ENCODE results near the gene KRT32.

Gene KRT32

GRCh38 chr17:41505007-41505808, 38.0 kb upstream of the KRT32 start, which contains the start of gene KRT13:
Gene KRT13, minus strand, starts transcription at chr17:41505612. Its CDS starts 62 bp downstream, at chr17:41505550.
- Histone ChIP-seq H3K36me3 (ENCODE audit: control insufficient read depth, insufficient read depth, low read length) (no peaks in the 10 kb centered on the region), H3K9me3 (ENCODE audit: control insufficient read depth, low read length) (no peaks in the 10 kb centered on the region), H3K4me1 (ENCODE audit: control insufficient read depth, insufficient read depth, low read length) (peaks cover 26% of the 10 kb centered on the region), H3K4me3 (ENCODE audit: low read length) (no peak within 1 kb of the TSS), H3K27me3 (ENCODE audit: control insufficient read depth, insufficient read depth, low read length) (peaks cover 3% of the 10 kb centered on the region), H3K9ac (ENCODE audit: low read length) (no peak within 1 kb of the TSS)

DNA sequence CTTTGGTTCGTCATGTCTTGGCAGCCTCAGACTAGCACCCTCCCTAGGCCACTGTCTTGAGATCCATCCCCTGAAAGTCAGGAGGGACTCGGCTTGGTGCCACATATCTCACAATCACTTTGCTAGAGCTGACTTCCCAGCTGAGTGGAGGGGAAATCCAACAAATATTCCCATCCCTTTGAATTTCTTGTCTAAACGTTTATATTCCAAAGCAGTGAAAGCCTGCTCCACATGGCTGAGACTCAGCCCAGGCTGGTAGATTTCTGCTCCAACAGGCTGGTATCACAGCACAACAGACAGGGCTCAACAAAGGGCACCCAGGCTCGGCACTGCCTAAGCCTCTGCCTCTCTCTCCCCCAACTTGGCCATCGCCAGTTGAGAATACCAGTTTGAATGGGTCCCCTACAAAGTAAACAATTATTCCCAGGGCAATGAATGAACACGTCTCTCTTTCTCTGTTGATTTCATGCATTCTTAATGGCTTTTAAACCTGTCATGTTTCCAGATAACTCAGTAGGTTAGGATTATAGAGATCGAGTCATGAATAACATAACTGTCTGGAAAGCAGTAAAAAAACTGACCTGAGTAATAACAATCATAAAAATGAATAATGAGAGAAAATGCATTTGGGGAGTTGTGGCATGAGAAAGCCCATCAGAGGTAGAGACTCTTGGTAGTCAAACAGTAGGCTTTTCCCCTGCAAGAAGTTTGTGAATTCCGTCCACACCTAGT, 37.2 kb upstream of the KRT32 start:
- no peak overlapping the region for H3K4me3 ChIP-seq (ENCODE audit: low read length)
- H3K9ac ChIP-seq (ENCODE audit: low read length) = no peak overlapping the region

GRCh38 chr17:41503202-41503601, 36.0 kb upstream of the KRT32 start:
- Histone ChIP-seq H3K9me3 (ENCODE audit: control insufficient read depth, low read length) (no peaks in the 10 kb centered on the region), H3K27me3 (ENCODE audit: control insufficient read depth, insufficient read depth, low read length) (peaks cover 3% of the 10 kb centered on the region), H3K9ac (ENCODE audit: low read length) (no peak overlapping the region), H3K4me3 (ENCODE audit: low read length) (no peak overlapping the region), H3K36me3 (ENCODE audit: control insufficient read depth, insufficient read depth, low read length) (no peaks in the 10 kb centered on the region), H3K4me1 (ENCODE audit: control insufficient read depth, insufficient read depth, low read length) (peaks cover 26% of the 10 kb centered on the region)

More for the DNA sequence above, 37.2 kb upstream of the KRT32 start:
- no peaks in the 10 kb centered on the region for H3K9me3 ChIP-seq (ENCODE audit: control insufficient read depth, low read length)
- peaks cover 3% of the 10 kb centered on the region for H3K27me3 ChIP-seq (ENCODE audit: control insufficient read depth, insufficient read depth, low read length)
- no peaks in the 10 kb centered on the region for H3K36me3 ChIP-seq (ENCODE audit: control insufficient read depth, insufficient read depth, low read length)
- H3K4me1 ChIP-seq (ENCODE audit: control insufficient read depth, insufficient read depth, low read length) = peaks cover 26% of the 10 kb centered on the region

- peaks cover 23% of the 10 kb centered on the region for H3K4me1 ChIP-seq (ENCODE audit: control insufficient read depth, insufficient read depth, low read length)
- no peak overlapping the region for H3K4me3 ChIP-seq (ENCODE audit: low read length)
- H3K9me3 ChIP-seq (ENCODE audit: control insufficient read depth, low read length) = no peaks in the 10 kb centered on the region
- H3K36me3 ChIP-seq (ENCODE audit: control insufficient read depth, insufficient read depth, low read length) = no peaks in the 10 kb centered on the region
- H3K9ac ChIP-seq (ENCODE audit: low read length) = no peak overlapping the region
- H3K27me3 ChIP-seq (ENCODE audit: control insufficient read depth, insufficient read depth, low read length) = no peaks in the 10 kb centered on the region
Measured at GRCh38 chr17:41500131-41500911, 33.1 kb upstream of the KRT32 start.

DNA sequence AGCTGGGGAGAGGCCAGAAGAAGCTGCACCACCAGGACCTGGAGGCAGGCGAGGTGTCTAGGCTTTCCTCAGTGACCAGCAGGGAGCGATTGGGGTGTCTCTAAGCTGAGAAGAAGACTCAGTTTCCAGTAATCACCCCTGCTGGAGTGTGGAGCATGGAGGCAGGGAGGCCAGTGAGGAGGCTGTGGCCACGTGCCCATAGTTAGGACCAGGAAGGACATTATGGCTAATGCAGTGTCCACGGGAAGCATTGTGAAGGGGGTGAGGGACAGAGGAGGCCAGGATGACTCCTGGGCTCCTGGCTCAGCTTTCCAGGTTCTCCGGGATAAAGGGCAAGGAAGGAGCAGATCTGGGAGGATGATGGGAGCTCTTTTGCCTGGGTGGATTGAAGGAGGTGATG, 32.5 kb upstream of the KRT32 start:
- Histone ChIP-seq H3K4me3 (ENCODE audit: low read length) (no peak overlapping the region), H3K4me1 (ENCODE audit: control insufficient read depth, insufficient read depth, low read length) (peaks cover 23% of the 10 kb centered on the region), H3K36me3 (ENCODE audit: control insufficient read depth, insufficient read depth, low read length) (no peaks in the 10 kb centered on the region), H3K9me3 (ENCODE audit: control insufficient read depth, low read length) (no peaks in the 10 kb centered on the region), H3K27me3 (ENCODE audit: control insufficient read depth, insufficient read depth, low read length) (no peaks in the 10 kb centered on the region), H3K9ac (ENCODE audit: low read length) (no peak overlapping the region)

- Histone ChIP-seq H3K9ac (ENCODE audit: low read length) (no peak overlapping the region), H3K4me3 (ENCODE audit: low read length) (no peak overlapping the region), H3K9me3 (ENCODE audit: control insufficient read depth, low read length) (no peaks in the 10 kb centered on the region), H3K4me1 (ENCODE audit: control insufficient read depth, insufficient read depth, low read length) (peaks cover 23% of the 10 kb centered on the region), H3K27me3 (ENCODE audit: control insufficient read depth, insufficient read depth, low read length) (no peaks in the 10 kb centered on the region), H3K36me3 (ENCODE audit: control insufficient read depth, insufficient read depth, low read length) (no peaks in the 10 kb centered on the region)
Measured at GRCh38 chr17:41498276-41498675, 31.1 kb upstream of the KRT32 start.

DNA sequence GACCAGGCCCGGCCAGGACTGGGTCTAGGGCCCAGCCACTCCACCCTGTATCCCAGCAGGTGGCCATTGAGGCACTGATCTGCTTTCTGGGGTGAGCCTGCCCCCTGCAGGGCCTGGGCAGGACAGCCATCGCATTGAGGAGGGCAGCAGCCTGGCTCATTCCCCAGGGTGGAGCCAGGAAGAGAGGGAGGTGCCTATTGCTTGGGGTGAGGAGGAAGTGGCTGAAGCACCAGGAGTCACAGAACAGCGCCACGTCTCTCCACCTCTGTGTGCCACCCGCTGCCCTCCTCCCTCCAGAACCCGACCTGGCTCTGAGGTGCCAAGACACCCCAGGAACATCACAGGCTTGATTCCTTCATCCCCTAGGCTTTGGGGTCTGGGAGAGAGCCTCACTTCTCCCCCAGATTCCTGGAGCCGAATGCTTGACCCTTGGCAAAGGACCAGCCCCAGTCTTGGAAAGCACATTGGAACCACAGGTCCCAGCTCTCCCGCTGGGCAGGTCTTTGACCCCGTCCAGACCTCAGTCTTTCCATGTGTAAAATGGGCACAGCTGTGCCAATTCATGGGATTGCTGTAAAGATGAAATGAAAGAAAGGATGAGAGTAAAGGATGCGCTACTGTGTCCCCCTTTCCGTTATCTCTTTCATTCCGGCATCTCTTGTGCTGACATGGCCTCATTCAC, 29.8 kb upstream of the KRT32 start:
- H3K4me3 ChIP-seq (ENCODE audit: low read length) = no peak overlapping the region
- peaks cover 28% of the 10 kb centered on the region for H3K4me1 ChIP-seq (ENCODE audit: control insufficient read depth, insufficient read depth, low read length)
- no peaks in the 10 kb centered on the region for H3K9me3 ChIP-seq (ENCODE audit: control insufficient read depth, low read length)
- peak overlapping the region; percentile 44 for H3K9ac ChIP-seq (ENCODE audit: low read length)
- no peaks in the 10 kb centered on the region for H3K27me3 ChIP-seq (ENCODE audit: control insufficient read depth, insufficient read depth, low read length)
- no peaks in the 10 kb centered on the region for H3K36me3 ChIP-seq (ENCODE audit: control insufficient read depth, insufficient read depth, low read length)

- no peaks in the 10 kb centered on the region for H3K9me3 ChIP-seq (ENCODE audit: control insufficient read depth, low read length)
- H3K4me3 ChIP-seq (ENCODE audit: low read length) = no peak overlapping the region
- no peaks in the 10 kb centered on the region for H3K36me3 ChIP-seq (ENCODE audit: control insufficient read depth, insufficient read depth, low read length)
- H3K9ac ChIP-seq (ENCODE audit: low read length) = no peak overlapping the region
- H3K4me1 ChIP-seq (ENCODE audit: control insufficient read depth, insufficient read depth, low read length) = peaks cover 21% of the 10 kb centered on the region
- no peaks in the 10 kb centered on the region for H3K27me3 ChIP-seq (ENCODE audit: control insufficient read depth, insufficient read depth, low read length)
Measured at GRCh38 chr17:41494524-41494923, 27.3 kb upstream of the KRT32 start.

GRCh38 chr17:41492771-41493170, 25.6 kb upstream of the KRT32 start:
- Histone ChIP-seq H3K4me3 (ENCODE audit: low read length) (no peak overlapping the region), H3K9me3 (ENCODE audit: control insufficient read depth, low read length) (no peaks in the 10 kb centered on the region), H3K4me1 (ENCODE audit: control insufficient read depth, insufficient read depth, low read length) (peaks cover 20% of the 10 kb centered on the region), H3K27me3 (ENCODE audit: control insufficient read depth, insufficient read depth, low read length) (no peaks in the 10 kb centered on the region), H3K9ac (ENCODE audit: low read length) (no peak overlapping the region), H3K36me3 (ENCODE audit: control insufficient read depth, insufficient read depth, low read length) (no peaks in the 10 kb centered on the region)

DNA sequence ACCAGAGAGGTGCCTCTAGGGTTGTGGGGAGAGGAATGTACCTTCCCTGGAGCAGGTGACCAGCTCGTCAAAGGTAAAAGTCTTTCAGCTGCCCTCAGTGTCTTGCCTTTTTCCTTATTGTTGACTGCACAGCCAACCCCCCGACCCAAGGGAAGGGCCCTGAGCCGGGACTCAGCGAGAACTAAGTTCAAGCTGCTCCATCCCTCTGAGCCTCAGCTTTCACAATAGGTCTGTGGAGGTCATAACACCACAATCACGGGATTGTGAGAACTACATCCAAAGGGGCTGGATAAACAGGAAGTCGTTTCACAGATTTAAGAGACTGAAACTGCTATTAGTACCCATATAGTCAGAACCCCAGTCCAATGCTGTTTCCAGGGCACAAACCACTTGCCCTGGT, 25.2 kb upstream of the KRT32 start:
- Histone ChIP-seq H3K9me3 (ENCODE audit: control insufficient read depth, low read length) (no peaks in the 10 kb centered on the region), H3K9ac (ENCODE audit: low read length) (no peak overlapping the region), H3K27me3 (ENCODE audit: control insufficient read depth, insufficient read depth, low read length) (no peaks in the 10 kb centered on the region), H3K4me1 (ENCODE audit: control insufficient read depth, insufficient read depth, low read length) (peaks cover 16% of the 10 kb centered on the region), H3K4me3 (ENCODE audit: low read length) (no peak overlapping the region), H3K36me3 (ENCODE audit: control insufficient read depth, insufficient read depth, low read length) (no peaks in the 10 kb centered on the region)

- Histone ChIP-seq H3K36me3 (ENCODE audit: control insufficient read depth, insufficient read depth, low read length) (no peaks in the 10 kb centered on the region), H3K9me3 (ENCODE audit: control insufficient read depth, low read length) (no peaks in the 10 kb centered on the region), H3K27me3 (ENCODE audit: control insufficient read depth, insufficient read depth, low read length) (no peaks in the 10 kb centered on the region), H3K4me3 (ENCODE audit: low read length) (no peak overlapping the region), H3K9ac (ENCODE audit: low read length) (no peak overlapping the region), H3K4me1 (ENCODE audit: control insufficient read depth, insufficient read depth, low read length) (peaks cover 7% of the 10 kb centered on the region)
Measured at GRCh38 chr17:41491476-41491875, 24.3 kb upstream of the KRT32 start.
